ENCODE measurements around the gene TYW1.
"Not testable (repeated sequence)": the region's sequence is repeated elsewhere in the genome, so short reads cannot be mapped to it uniquely, and the experiment has no call there.

The TYW1 gene

GRCh38 chr7:67134912-67135311, 138.3 kb downstream of the TYW1 start:
- DNase-seq (ENCODE audit: low read depth) = not testable (repeated sequence)

- not testable (repeated sequence) for DNase-seq (ENCODE audit: low read depth)
Measured at GRCh38 chr7:67135617-67136486, 139.2 kb downstream of the TYW1 start.

- DNase-seq (ENCODE audit: low read depth) = not testable (repeated sequence)
Measured at GRCh38 chr7:67137489-67137888, 140.9 kb downstream of the TYW1 start.

- not testable (repeated sequence) for DNase-seq (ENCODE audit: low read depth)
Measured at GRCh38 chr7:67139876-67140275, 143.2 kb downstream of the TYW1 start.

- not testable (repeated sequence) for DNase-seq (ENCODE audit: low read depth)
Measured at GRCh38 chr7:67141001-67141400, 144.4 kb downstream of the TYW1 start.

GRCh38 chr7:67143091-67143786, 146.6 kb downstream of the TYW1 start:
- DNase-seq (ENCODE audit: low read depth) = not testable (repeated sequence)

GRCh38 chr7:67145581-67146193, 149.1 kb downstream of the TYW1 start:
- DNase-seq (ENCODE audit: low read depth) = not testable (repeated sequence)

- DNase-seq (ENCODE audit: low read depth) = not testable (repeated sequence)
Measured at GRCh38 chr7:67149131-67149530, 152.5 kb downstream of the TYW1 start.

GRCh38 chr7:67154374-67154773, 157.7 kb downstream of the TYW1 start:
- not testable (repeated sequence) for DNase-seq (ENCODE audit: low read depth)

- DNase-seq (ENCODE audit: low read depth) = not testable (repeated sequence)
Measured at GRCh38 chr7:67156064-67156463, 159.4 kb downstream of the TYW1 start.

GRCh38 chr7:67163285-67163684, 166.7 kb downstream of the TYW1 start:
- DNase-seq (ENCODE audit: low read depth) = not testable (repeated sequence)

- DNase-seq (ENCODE audit: low read depth) = not testable (repeated sequence)
Measured at GRCh38 chr7:67171151-67171550, 174.5 kb downstream of the TYW1 start.

GRCh38 chr7:67176730-67177129, 180.1 kb downstream of the TYW1 start:
- not testable (repeated sequence) for DNase-seq (ENCODE audit: low read depth)

GRCh38 chr7:67178915-67179688, 182.5 kb downstream of the TYW1 start:
- not testable (repeated sequence) for DNase-seq (ENCODE audit: low read depth)

GRCh38 chr7:67182956-67183750, 186.5 kb downstream of the TYW1 start:
- DNase-seq (ENCODE audit: low read depth) = not testable (repeated sequence)

GRCh38 chr7:67184912-67185659, 188.5 kb downstream of the TYW1 start:
- not testable (repeated sequence) for DNase-seq (ENCODE audit: low read depth)

GRCh38 chr7:67185660-67186129, 189.1 kb downstream of the TYW1 start:
- not testable (repeated sequence) for DNase-seq (ENCODE audit: low read depth)

- DNase-seq (ENCODE audit: low read depth) = not testable (repeated sequence)
Measured at GRCh38 chr7:67189160-67189559, 192.5 kb downstream of the TYW1 start.

- DNase-seq (ENCODE audit: low read depth) = not testable (repeated sequence)
Measured at GRCh38 chr7:67189801-67190465, 193.3 kb downstream of the TYW1 start.

All from HS-27A (cell line).